Left forelimb (tissue), 1 donor: ENCODE measurements around the gene POU2F2.

Experiments used
- DNase-seq: peaks from one replicate; pipeline ENCODE4 v3.0.0-alpha.2; 2018; ENCODE audit warnings: low spot score

The POU2F2 gene

DNA sequence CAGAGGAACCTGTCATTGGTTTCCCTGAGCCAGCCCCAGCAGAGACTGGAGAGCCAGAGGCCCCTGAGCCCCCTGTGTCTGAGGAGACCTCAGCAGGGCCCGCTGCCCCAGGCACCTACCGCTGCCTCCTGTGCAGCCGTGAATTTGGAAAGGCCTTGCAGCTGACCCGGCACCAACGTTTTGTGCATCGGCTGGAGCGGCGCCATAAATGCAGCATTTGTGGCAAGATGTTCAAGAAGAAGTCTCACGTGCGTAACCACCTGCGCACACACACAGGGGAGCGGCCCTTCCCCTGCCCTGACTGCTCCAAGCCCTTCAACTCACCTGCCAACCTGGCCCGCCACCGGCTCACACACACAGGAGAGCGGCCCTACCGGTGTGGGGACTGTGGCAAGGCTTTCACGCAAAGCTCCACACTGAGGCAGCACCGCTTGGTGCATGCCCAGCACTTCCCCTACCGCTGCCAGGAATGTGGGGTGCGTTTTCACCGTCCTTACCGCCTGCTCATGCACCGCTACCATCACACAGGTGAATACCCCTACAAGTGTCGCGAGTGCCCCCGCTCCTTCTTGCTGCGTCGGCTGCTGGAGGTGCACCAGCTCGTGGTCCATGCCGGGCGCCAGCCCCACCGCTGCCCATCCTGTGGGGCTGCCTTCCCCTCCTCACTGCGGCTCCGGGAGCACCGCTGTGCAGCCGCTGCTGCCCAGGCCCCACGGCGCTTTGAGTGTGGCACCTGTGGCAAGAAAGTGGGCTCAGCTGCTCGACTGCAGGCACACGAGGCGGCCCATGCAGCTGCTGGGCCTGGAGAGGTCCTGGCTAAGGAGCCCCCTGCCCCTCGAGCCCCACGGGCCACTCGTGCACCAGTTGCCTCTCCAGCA lies 52.1 kb downstream of the POU2F2 start:
- DNase-seq = no peak

GRCh38 chr19:42079276-42079669 lies 53.0 kb downstream of the POU2F2 start:
- DNase-seq = no peak

DNA sequence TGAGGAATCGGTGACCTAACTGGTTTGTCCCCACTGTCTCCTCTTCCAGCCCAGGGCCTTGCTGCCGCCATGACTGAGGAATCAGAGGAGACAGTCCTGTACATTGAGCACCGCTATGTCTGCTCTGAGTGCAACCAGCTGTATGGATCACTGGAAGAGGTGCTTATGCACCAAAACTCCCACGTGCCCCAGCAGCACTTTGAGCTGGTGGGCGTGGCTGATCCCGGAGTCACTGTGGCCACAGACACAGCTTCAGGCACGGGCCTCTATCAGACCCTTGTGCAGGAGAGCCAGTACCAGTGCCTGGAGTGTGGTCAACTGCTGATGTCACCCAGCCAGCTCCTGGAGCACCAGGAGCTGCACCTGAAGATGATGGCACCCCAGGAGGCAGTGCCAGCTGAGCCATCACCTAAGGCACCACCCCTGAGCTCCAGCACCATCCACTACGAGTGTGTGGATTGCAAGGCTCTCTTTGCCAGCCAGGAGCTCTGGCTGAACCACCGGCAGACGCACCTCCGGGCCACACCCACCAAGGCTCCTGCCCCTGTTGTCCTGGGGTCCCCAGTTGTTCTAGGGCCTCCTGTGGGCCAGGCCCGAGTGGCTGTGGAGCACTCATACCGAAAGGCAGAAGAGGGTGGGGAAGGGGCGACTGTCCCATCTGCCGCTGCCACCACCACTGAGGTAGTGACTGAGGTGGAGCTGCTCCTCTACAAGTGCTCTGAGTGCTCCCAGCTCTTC lies 53.5 kb downstream of the POU2F2 start:
- no peak for DNase-seq

GRCh38 chr19:42078058-42078457 lies 54.2 kb downstream of the POU2F2 start:
- DNase-seq = no peak

DNA sequence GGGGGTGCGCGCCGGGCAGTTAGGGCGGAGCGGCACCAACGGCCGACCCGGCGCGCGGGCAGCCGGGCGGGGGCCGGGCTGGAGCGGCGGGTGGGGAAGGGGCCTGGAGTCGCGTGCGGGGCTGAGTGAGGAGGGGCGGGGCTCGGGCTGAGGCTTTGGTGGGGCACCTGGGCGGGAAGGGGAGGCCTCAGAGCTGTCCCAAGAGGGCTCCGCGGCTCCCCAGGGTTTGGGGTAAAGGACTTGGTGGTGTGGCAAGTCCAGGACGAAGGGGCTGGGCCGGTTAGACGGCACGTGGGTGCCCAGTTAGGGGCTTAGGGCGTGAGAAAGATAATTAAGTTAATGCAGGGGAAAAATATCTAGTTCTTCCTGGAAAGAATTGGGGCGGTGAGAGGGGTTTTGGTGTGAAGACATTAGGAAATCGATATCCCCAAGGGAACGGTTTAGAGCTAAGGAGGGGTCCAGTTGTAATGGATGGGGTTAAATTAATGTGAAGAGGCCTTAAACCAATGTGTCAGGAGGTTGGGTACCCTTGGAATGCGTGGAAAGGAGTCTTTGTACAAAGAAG lies 55.8 kb downstream of the POU2F2 start:
- no peak for DNase-seq

- peak; percentile 98 for DNase-seq
Measured at GRCh38 chr19:42075616-42076379, 56.4 kb downstream of the POU2F2 start, which contains the start of gene ZNF574. Gene ZNF574, plus strand, starts transcription at chr19:42076166. Its CDS starts 2,441 bp downstream, at chr19:42078607.

DNA sequence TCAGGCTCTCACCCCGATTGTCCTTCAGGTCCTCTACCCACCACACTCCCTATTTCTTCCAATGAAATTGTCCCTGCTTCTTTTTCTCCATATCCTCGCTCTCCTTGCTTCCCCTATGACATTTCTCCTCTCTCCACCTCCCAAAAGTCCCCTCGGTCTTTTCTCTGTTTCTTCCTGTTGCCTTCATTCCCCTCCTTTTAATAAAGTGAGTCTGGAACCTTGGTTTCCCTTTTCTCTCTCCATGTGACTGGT lies 57.0 kb downstream of the POU2F2 start:
- DNase-seq = no peak

DNA sequence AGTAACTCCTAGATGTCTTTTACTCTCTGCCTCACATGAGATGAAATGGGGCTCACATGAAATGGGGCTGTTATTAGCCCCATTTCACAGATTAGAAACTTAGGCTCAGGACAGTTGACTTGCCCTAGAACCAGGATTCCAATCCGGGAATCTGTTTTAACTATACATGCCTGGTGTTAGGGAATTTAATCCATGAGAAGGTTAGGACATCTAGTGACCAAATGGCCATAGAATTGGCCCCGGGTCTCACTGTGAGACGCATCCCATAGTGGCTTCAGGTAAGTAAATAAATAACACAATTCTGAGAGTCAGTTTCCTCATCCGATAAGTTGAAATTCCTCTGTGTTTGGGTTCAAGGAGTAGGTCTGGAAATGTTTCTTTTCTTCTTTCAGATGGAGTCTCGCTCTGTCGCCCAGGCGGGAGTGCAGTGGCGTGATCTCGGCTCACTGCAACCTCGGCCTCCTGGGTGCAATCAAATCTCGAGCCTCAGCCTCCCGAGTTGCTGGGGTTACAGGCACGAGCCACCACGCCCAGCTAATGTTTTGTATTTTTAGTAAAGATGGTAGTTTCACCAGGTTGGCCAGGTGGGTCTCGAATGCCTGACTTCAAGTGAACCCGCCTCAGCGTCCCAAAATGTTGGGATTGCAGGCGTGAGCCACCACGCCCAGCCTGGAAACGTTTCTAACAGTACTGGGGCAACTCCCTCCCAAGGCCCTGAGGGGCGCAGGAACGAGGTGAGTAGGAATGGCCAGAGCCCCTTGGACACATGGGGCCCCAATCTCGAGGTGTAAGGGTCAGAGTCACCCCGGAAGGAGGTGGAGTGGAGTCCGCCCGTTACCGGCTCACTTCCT lies 57.5 kb downstream of the POU2F2 start:
- DNase-seq = no peak

DNA sequence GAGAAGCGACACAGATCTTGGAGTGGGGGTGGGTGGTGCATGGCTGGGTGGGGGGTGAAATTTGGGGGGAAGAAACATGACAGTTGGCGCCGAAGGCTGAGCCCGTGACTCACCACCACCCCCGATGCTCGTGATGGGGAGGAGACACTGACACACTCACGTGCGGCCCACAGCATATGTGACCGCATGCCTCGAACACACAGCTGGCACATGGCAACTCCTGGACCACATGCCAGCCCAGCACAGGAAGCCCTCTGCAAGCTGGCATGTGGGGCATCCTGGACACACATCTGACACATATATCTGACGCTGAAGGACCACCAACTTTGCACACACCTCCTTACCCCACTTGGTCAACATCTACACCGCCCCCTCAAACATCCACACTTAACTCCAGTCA lies 61.0 kb downstream of the POU2F2 start:
- no peak for DNase-seq

DNA sequence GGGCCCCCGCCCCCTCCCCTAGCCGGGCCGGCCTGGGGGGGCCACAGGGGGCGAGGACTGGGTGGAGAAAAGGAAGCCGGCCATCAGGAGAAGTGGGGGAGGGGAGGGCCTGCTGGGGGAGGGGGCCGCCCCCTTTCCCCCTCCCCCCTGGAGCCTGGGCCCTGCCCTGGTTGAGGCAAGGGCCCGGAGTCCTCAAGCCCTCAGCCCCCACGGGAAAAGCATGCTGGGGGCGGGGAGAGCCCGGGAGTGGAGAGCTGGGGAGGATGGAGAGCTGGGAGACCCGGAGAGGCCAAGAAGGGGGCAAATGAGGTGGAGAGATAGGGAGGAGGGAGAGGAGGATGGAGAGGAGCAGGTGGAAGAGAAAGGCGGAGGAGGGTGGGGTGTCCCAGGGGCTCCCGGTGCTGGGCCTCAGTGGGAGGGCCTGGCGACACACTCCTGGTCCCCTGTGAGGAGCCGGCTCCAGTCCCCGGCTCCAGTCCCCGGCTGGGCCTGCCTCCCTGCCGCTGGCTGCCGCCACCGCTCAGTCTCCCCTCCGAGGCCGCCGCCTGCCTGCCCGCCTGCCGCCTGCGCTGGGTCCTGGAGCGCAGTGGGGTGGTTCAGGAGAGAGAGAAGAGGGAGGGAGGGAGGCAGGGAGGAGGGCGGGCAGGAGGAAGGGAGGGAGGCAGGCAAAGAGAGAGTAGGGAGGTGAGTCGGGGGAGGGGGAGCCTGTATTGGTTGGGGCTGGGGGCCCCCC lies 62.5 kb downstream of the POU2F2 start, which contains the start of gene GRIK5:
GRIK5 (minus strand) TSS at position 588 of the 733 bp plus-strand sequence. CDS start 4,436 bp downstream, outside the sequence.
- DNase-seq = no peak

- no peak for DNase-seq
Measured at GRCh38 chr19:42068756-42069571, 63.3 kb downstream of the POU2F2 start.

DNA sequence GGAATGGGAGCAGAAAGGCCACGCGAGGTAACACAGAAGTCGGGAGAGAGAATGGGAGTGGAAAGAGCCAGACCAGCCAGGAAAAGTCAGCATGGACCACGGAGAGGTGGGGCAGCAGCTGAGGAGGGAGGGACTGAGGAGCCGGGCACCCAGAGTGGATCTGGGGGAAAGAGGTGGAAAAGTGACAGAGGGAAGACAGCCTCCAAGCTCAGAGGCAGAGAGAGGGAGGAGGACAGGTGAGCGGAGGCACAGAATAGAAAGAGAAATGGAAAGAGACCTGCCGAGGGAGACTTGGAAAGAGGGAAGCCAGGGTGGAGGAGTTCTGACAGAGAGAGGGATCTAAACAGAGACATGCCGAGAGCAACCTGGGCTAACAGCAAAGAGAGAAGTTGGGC lies 63.9 kb downstream of the POU2F2 start:
- no peak for DNase-seq

- no peak for DNase-seq
Measured at GRCh38 chr19:42067315-42067888, 64.8 kb downstream of the POU2F2 start.

GRCh38 chr19:42066075-42066754 lies 66.0 kb downstream of the POU2F2 start:
- DNase-seq = no peak

GRCh38 chr19:42065511-42065910 lies 66.7 kb downstream of the POU2F2 start:
- DNase-seq = no peak

- DNase-seq = no peak
Measured at GRCh38 chr19:42065051-42065450, 67.2 kb downstream of the POU2F2 start.

DNA sequence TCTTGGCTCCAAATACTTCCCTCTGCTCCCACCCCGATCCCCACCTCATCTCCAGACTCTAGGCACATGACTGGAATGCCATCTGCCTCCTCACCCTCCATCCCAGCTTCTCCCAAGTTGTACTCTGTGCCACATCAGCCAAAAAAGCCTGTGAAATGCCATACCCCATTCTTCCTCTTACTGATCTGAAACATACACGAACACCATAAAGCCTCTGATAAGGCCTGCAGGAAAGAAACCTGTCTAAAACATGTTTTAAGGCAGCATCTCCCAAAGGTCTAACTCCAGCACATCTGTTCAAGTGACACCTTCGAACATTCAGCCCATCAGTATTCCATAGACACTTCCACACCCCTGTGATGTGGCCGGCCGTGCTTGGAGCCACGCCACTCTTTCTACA lies 67.8 kb downstream of the POU2F2 start:
- DNase-seq = no peak

DNA sequence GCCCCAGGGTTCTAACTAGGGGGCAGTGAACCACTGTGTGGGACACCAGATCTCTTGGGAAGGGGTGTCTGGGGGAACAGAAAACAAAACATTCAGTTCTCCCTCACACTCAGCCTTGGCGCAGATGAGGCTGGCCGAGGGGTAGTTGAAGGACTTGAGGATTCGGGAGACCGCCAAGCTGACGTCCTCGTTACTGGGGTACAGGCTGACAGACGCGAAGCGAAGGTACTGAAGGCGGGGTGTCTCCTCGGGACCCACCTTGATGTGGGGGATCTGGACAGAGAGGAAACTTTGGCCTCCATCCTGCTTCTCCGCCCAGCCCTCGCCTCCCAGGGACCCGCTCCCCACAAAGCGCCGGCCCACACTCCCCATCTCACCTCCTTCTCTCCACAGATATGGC lies 69.9 kb downstream of the POU2F2 start:
- DNase-seq = no peak

DNA sequence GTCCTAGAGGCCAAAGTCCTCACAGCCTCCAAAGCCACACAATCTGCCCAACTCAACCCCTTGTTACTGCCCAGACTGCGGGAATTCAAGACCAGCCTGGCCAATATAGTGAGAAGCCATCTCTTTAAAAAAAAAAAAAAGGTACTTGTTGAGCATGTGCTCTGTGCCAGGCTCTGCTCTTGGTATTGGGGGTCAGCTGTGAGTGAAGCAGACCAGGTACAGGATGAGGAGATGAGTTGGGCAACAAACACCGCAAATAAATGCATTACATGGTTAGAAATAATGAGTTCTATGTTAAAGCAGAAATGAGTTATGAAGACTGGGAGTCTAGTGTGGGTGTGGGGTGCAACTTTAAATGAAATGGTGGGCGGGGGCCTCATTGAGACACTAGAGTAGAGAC lies 72.1 kb downstream of the POU2F2 start:
- DNase-seq = no peak
